Nephron progenitor cell (in vitro differentiated cells): ENCODE measurements around the gene DAD1.

Experiments
- DNase-seq: peaks from one replicate; pipeline ENCODE4 v3.0.0; 2021
- H3K27ac Mint-ChIP-seq: 2 replicates; pipeline ENCODE4 v1.8.0; 2021; ENCODE audit warnings: mild to moderate bottlenecking, moderate library complexity, mixed read lengths
- H3K27me3 Mint-ChIP-seq: 2 replicates; pipeline ENCODE4 v1.8.0; 2021; ENCODE audit warnings: mild to moderate bottlenecking, low read depth, mixed read lengths; ENCODE audit not compliant: poor library complexity
- H3K36me3 Mint-ChIP-seq: 2 replicates; pipeline ENCODE4 v1.8.0; 2021; ENCODE audit warnings: low read depth, mixed read lengths
- H3K4me1 Mint-ChIP-seq: 2 replicates; pipeline ENCODE4 v1.8.0; 2021; ENCODE audit warnings: mixed read lengths
- H3K4me3 Mint-ChIP-seq: 2 replicates; pipeline ENCODE4 v1.8.0; 2021; ENCODE audit warnings: mild to moderate bottlenecking, moderate library complexity, mixed read lengths
- H3K9me3 Mint-ChIP-seq: 2 replicates; pipeline ENCODE4 v1.8.0; 2021; ENCODE audit warnings: mild to moderate bottlenecking, moderate library complexity, mixed read lengths
- CTCF ChIP-seq: fragments of 200-600 bp; sonication (generic); IDR thresholded peaks from 2 replicates; pipeline ENCODE4 v1.5.0; 2021; ENCODE audit warnings: antibody characterized with exemption

Gene DAD1

GRCh38 chr14:22532345-22533056 is 56.5 kb downstream of the DAD1 start:
- Mint-ChIP-seq H3K4me1 (peaks cover 15% of the 10 kb centered on the region), H3K9me3 (no peaks in the 10 kb centered on the region), H3K27ac (no peak overlapping the region), H3K27me3 (peaks cover 3% of the 10 kb centered on the region), H3K4me3 (no peak overlapping the region), H3K36me3 (no peaks in the 10 kb centered on the region)
- no peak for TF ChIP-seq CTCF
- DNase-seq, result no peak

- H3K36me3 Mint-ChIP-seq, result no peaks in the 10 kb centered on the region
- H3K27me3 Mint-ChIP-seq, result peaks cover 3% of the 10 kb centered on the region
- H3K27ac Mint-ChIP-seq, result no peak overlapping the region
- H3K9me3 Mint-ChIP-seq, result no peaks in the 10 kb centered on the region
- H3K4me3 Mint-ChIP-seq, result no peak overlapping the region
- TF ChIP-seq CTCF, result no peak
- DNase-seq, result no peak
- H3K4me1 Mint-ChIP-seq, result peaks cover 21% of the 10 kb centered on the region
Observed at GRCh38 chr14:22531451-22532344, 57.3 kb downstream of the DAD1 start.

GRCh38 chr14:22530127-22530526 is 58.9 kb downstream of the DAD1 start:
- H3K27ac Mint-ChIP-seq, result no peak overlapping the region
- H3K9me3 Mint-ChIP-seq, result no peaks in the 10 kb centered on the region
- H3K27me3 Mint-ChIP-seq, result peaks cover 3% of the 10 kb centered on the region
- no peak for TF ChIP-seq CTCF
- H3K36me3 Mint-ChIP-seq, result no peaks in the 10 kb centered on the region
- DNase-seq, result no peak
- no peak overlapping the region for H3K4me3 Mint-ChIP-seq
- H3K4me1 Mint-ChIP-seq, result peaks cover 27% of the 10 kb centered on the region

GRCh38 chr14:22526744-22527143 is 62.3 kb downstream of the DAD1 start:
- no peak for DNase-seq
- H3K27me3 Mint-ChIP-seq, result peaks cover 3% of the 10 kb centered on the region
- H3K4me3 Mint-ChIP-seq, result no peak overlapping the region
- H3K4me1 Mint-ChIP-seq, result peaks cover 20% of the 10 kb centered on the region
- TF ChIP-seq CTCF, result no peak
- H3K27ac Mint-ChIP-seq, result no peak overlapping the region
- H3K36me3 Mint-ChIP-seq, result no peaks in the 10 kb centered on the region
- no peaks in the 10 kb centered on the region for H3K9me3 Mint-ChIP-seq

- DNase-seq, result no peak
- peaks cover 3% of the 10 kb centered on the region for H3K27me3 Mint-ChIP-seq
- no peak for TF ChIP-seq CTCF
- H3K27ac Mint-ChIP-seq, result no peak overlapping the region
- H3K9me3 Mint-ChIP-seq, result no peaks in the 10 kb centered on the region
- H3K36me3 Mint-ChIP-seq, result no peaks in the 10 kb centered on the region
- H3K4me3 Mint-ChIP-seq, result no peak overlapping the region
- H3K4me1 Mint-ChIP-seq, result peaks cover 20% of the 10 kb centered on the region
Observed at GRCh38 chr14:22526218-22526617, 62.8 kb downstream of the DAD1 start.
